HepG2 (cell line): ENCODE results near the gene AANAT. TPM values are rescaled to one million over a fixed set of nuclear protein-coding genes. Genes with fewer than 3 reads are reported as not detected.

ENCODE experiments used
- BRD4 ChIP-seq: sonication (generic); formaldehyde crosslinking; IDR thresholded peaks from 2 replicates; pipeline ENCODE4 v1.4.0; 2020; ENCODE audit warnings: missing genetic modification reagents
- CENPT ChIP-seq: sonication (generic); formaldehyde crosslinking; IDR thresholded peaks from 2 replicates; pipeline ENCODE4 v1.8.0; 2022; ENCODE audit warnings: low read depth, mild to moderate bottlenecking, moderate library complexity, missing genetic modification reagents
- KDM5A ChIP-seq: fragments of 200-600 bp; sonication (generic); IDR thresholded peaks from 2 replicates; pipeline ENCODE4 v1.7.0; 2018; ENCODE audit warnings: antibody characterized with exemption, mild to moderate bottlenecking, low read length, borderline replicate concordance
- NCOR1 ChIP-seq: fragments of 200-600 bp; sonication (generic); IDR thresholded peaks from 2 replicates; pipeline ENCODE4 v1.7.0; 2017; ENCODE audit warnings: antibody characterized with exemption, low read length, borderline replicate concordance
- NONO ChIP-seq, 2 experiments: fragments of 450-650 bp in 1 of 2; sonication (generic) in 1 of 2; formaldehyde crosslinking in 1 of 2; IDR thresholded peaks in 1 of 2; conservative IDR thresholded peaks in 1 of 2; 2 replicates each; pipeline versions ENCODE4 v1.6.1 to v1.8.0; 2017 to 2022; ENCODE audit warnings: mild to moderate bottlenecking in 1 of 2, missing genetic modification reagents in 1 of 2, moderate library complexity in 1 of 2
- SP5 ChIP-seq: IDR thresholded peaks from 2 replicates; pipeline ENCODE4 v1.6.1; 2016; ENCODE audit warnings: low read depth, borderline replicate concordance
- TIGD3 ChIP-seq: sonication (generic); formaldehyde crosslinking; IDR thresholded peaks from 2 replicates; pipeline ENCODE4 v1.5.1; 2020; ENCODE audit warnings: mild to moderate bottlenecking, missing genetic modification reagents, borderline replicate concordance
- XRCC5 ChIP-seq: fragments of 200-400 bp; formaldehyde crosslinking; optimal IDR thresholded peaks from 2 replicates; pipeline ENCODE3; 2017; ENCODE audit warnings: mild to moderate bottlenecking, low read length
- ZC3H13 ChIP-seq: sonication (generic); formaldehyde crosslinking; IDR thresholded peaks from 2 replicates; pipeline ENCODE4 v1.8.1; 2023; ENCODE audit warnings: mild to moderate bottlenecking, missing genetic modification reagents, moderate library complexity
- ZFP36L1 ChIP-seq: sonication (generic); formaldehyde crosslinking; IDR thresholded peaks from 2 replicates; pipeline ENCODE4 v1.8.0; 2022; ENCODE audit warnings: mild to moderate bottlenecking, missing genetic modification reagents, moderate library complexity
- ZGPAT ChIP-seq: IDR thresholded peaks from 2 replicates; pipeline ENCODE4 v1.6.1; 2016; ENCODE audit warnings: mild to moderate bottlenecking
- ZNF138 ChIP-seq: sonication (generic); formaldehyde crosslinking; IDR thresholded peaks from 2 replicates; pipeline ENCODE4 v1.5.0; 2020; ENCODE audit warnings: mild to moderate bottlenecking, low read depth, missing genetic modification reagents
- ZNF17 ChIP-seq: sonication (generic); formaldehyde crosslinking; IDR thresholded peaks from 2 replicates; pipeline ENCODE4 v1.5.0; 2020; ENCODE audit warnings: mild to moderate bottlenecking, missing genetic modification reagents
- ZNF224 ChIP-seq: sonication (generic); formaldehyde crosslinking; IDR thresholded peaks from 2 replicates; pipeline ENCODE4 v1.5.0; 2020; ENCODE audit warnings: mild to moderate bottlenecking, missing genetic modification reagents
- ZNF251 ChIP-seq: sonication (generic); formaldehyde crosslinking; IDR thresholded peaks from 2 replicates; pipeline ENCODE4 v1.9.0; 2021; ENCODE audit warnings: mild to moderate bottlenecking, missing genetic modification reagents
- ZNF570 ChIP-seq: sonication (generic); formaldehyde crosslinking; IDR thresholded peaks from 2 replicates; pipeline ENCODE4 v1.4.0; 2020; ENCODE audit warnings: mild to moderate bottlenecking, missing genetic modification reagents, borderline replicate concordance
- ZNF609 ChIP-seq: sonication (generic); formaldehyde crosslinking; IDR thresholded peaks from 2 replicates; pipeline ENCODE4 v1.4.0; 2020; ENCODE audit warnings: mild to moderate bottlenecking, missing genetic modification reagents, borderline replicate concordance
- ZNF773 ChIP-seq: sonication (generic); formaldehyde crosslinking; IDR thresholded peaks from 2 replicates; pipeline ENCODE4 v1.4.0; 2020; ENCODE audit warnings: missing genetic modification reagents, borderline replicate concordance
- polyA plus RNA-seq, 8 experiments: library from polyadenylated mRNA; depleted of rRNA in 3 of 8; stranded (reverse) in 7 of 8; unstranded in 1 of 8; fragments of >200 nt; fragmentation: Illumina TruSeq in 4 of 8; extraction: Trizol in 4 of 8; gene quantifications; 2 replicates each; pipeline versions ENCODE4 v1.2.1 to v1.2.3, GENCODE V29; 2011 to 2016; ENCODE audit warnings: low read depth in 4 of 8, missing spikeins in 1 of 8, mixed read lengths in 1 of 8; ENCODE audit not compliant: insufficient read depth in 1 of 8
- total RNA-seq, 5 experiments: library from RNA; depleted of rRNA; stranded (reverse); fragments of >200 nt; fragmentation: Illumina TruSeq; extraction: Trizol; gene quantifications; 2 replicates each; pipeline ENCODE4 v1.2.3, GENCODE V29; 2016; ENCODE audit warnings: low read depth in 1 of 5
- TF ChIP-seq, protein P1 (sequence below): IDR thresholded peaks from 2 replicates; pipeline ENCODE4 v1.6.1; 2012; ENCODE audit warnings: low read depth, low read length, improper control_type of control experiment

AANAT gene
- total and polyA plus RNA-seq, 2 of the 13 experiments (the other 11 are each of a cell fraction or from before 2014, with no cell fraction given): 0.07 TPM; not detected in 1

- TF ChIP-seq, protein P1, sequence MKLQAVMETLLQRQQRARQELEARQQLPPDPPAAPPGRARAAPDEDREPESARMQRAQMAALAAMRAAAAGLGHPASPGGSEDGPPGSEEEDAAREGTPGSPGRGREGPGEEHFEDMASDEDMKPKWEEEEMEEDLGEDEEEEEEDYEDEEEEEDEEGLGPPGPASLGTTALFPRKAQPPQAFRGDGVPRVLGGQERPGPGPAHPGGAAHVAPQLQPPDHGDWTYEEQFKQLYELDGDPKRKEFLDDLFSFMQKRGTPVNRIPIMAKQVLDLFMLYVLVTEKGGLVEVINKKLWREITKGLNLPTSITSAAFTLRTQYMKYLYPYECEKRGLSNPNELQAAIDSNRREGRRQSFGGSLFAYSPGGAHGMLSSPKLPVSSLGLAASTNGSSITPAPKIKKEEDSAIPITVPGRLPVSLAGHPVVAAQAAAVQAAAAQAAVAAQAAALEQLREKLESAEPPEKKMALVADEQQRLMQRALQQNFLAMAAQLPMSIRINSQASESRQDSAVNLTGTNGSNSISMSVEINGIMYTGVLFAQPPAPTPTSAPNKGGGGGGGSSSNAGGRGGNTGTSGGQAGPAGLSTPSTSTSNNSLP: no peak
- TF ChIP-seq ZNF224: no peak
- TF ChIP-seq ZNF17: no peak
- TF ChIP-seq BRD4 (CRISPR knock-in tag): no peak
- no peak for TF ChIP-seq ZNF570 (CRISPR knock-in tag)
- TF ChIP-seq NCOR1: no peak
- TF ChIP-seq ZNF609: no peak
- TF ChIP-seq ZGPAT (CRISPR knock-in tag): 0 out of 2 replicates have a peak, but pooled peaks have one; percentile 35
- TF ChIP-seq ZNF138 (CRISPR knock-in tag): no peak
- TF ChIP-seq TIGD3 (CRISPR knock-in tag): no peak
- TF ChIP-seq NONO (IDR thresholded peaks at IDR 0.05): no peak
- no peak for TF ChIP-seq NONO (CRISPR knock-in tag; conservative IDR thresholded peaks at IDR 0.05)
- peak; percentile 64 for TF ChIP-seq XRCC5
- no peak for TF ChIP-seq SP5 (CRISPR knock-in tag)
- TF ChIP-seq ZFP36L1 (CRISPR knock-in tag): no peak
- TF ChIP-seq CENPT (CRISPR knock-in tag): no peak
- TF ChIP-seq ZNF773 (CRISPR knock-in tag): no peak
- TF ChIP-seq ZC3H13 (CRISPR knock-in tag): no peak
- TF ChIP-seq ZNF251 (CRISPR knock-in tag): no peak
- no peak for TF ChIP-seq KDM5A
Measured at GRCh38 chr17:76506408-76507345, 39.3 kb downstream of the AANAT start (continued).
